Mesendoderm (in vitro differentiated cells): ENCODE data around the gene KIF5A.

Source experiments
- DNase-seq: peaks from one replicate; pipeline ENCODE4 v3.0.0; 2013
- H2AK5ac ChIP-seq: 2 replicates; pipeline ENCODE4 v1.6.1; 2013; ENCODE audit warnings: low read length, inconsistent platforms
- H2BK120ac ChIP-seq: 2 replicates; pipeline ENCODE4 v1.6.1; 2013; ENCODE audit warnings: low read depth, mild to moderate bottlenecking, low read length, moderate library complexity, mixed read lengths
- H2BK15ac ChIP-seq: replicated peaks from 2 replicates; pipeline ENCODE4 v1.6.1; 2013; ENCODE audit warnings: low read depth, mild to moderate bottlenecking, moderate library complexity
- H2BK5ac ChIP-seq: 2 replicates; pipeline ENCODE4 v1.6.1; 2013; ENCODE audit warnings: low read length, inconsistent platforms
- H3K18ac ChIP-seq: 2 replicates; pipeline ENCODE4 v1.6.1; 2013; ENCODE audit warnings: mild to moderate bottlenecking, low read length, mixed read lengths
- H3K23ac ChIP-seq: one replicate; pipeline ENCODE4 v1.6.1; 2013; ENCODE audit warnings: low read length
- H3K27ac ChIP-seq: 2 replicates; pipeline ENCODE4 v1.5.1; 2013; ENCODE audit warnings: low read depth, mild to moderate bottlenecking, inconsistent platforms, low read length, moderate library complexity
- H3K27me3 ChIP-seq: 2 replicates; pipeline ENCODE4 v1.6.1; 2013; ENCODE audit warnings: low read length, control low read depth, mild to moderate bottlenecking, inconsistent platforms; ENCODE audit not compliant: insufficient read depth, poor library complexity
- H3K36me3 ChIP-seq: 2 replicates; pipeline ENCODE4 v1.6.1; 2013; ENCODE audit warnings: low read length, inconsistent platforms; ENCODE audit not compliant: control insufficient read depth, insufficient read depth
- H3K4ac ChIP-seq: one replicate; pipeline ENCODE4 v1.6.1; 2013; ENCODE audit warnings: low read depth, mild to moderate bottlenecking, low read length, moderate library complexity
- H3K4me1 ChIP-seq: 2 replicates; pipeline ENCODE4 v1.6.1; 2013; ENCODE audit warnings: low read depth, low read length, inconsistent platforms; ENCODE audit not compliant: control insufficient read depth
- H3K4me2 ChIP-seq: 2 replicates; pipeline ENCODE4 v1.6.1; 2013; ENCODE audit warnings: low read length
- H3K4me3 ChIP-seq: 2 replicates; pipeline ENCODE4 v1.5.1; 2013; ENCODE audit warnings: mild to moderate bottlenecking, low read length
- H3K56ac ChIP-seq: one replicate; pipeline ENCODE4 v1.6.1; 2013; ENCODE audit warnings: low read length
- H3K79me1 ChIP-seq: 2 replicates; pipeline ENCODE4 v1.6.1; 2013; ENCODE audit warnings: low read length, inconsistent platforms
- H3K79me2 ChIP-seq: 2 replicates; pipeline ENCODE4 v1.6.1; 2013; ENCODE audit warnings: mild to moderate bottlenecking, low read length; ENCODE audit not compliant: control insufficient read depth, insufficient read depth
- H3K9ac ChIP-seq: 2 replicates; pipeline ENCODE4 v1.6.1; 2013; ENCODE audit warnings: low read length, inconsistent platforms
- H4K5ac ChIP-seq: one replicate; pipeline ENCODE4 v1.6.1; 2013; ENCODE audit warnings: low read length
- H4K8ac ChIP-seq: one replicate; pipeline ENCODE4 v1.6.1; 2013; ENCODE audit warnings: low read depth, mild to moderate bottlenecking, control low read depth, low read length, moderate library complexity
- WGBS: extraction: QIAGEN DNeasy Blood & Tissue Kit; methylation state at CpG from one replicate; pipeline ENCODE4 v1.1.7; 2013; ENCODE audit warnings: low lambda C conversion rate, missing lambda C conversion rate; ENCODE audit not compliant: insufficient coverage; ENCODE audit errors: extremely low coverage; 5-methylcytosine and 5-hydroxymethylcytosine counted together
- small RNA-seq: library from polyadenylated mRNA; stranded (forward); fragments of <200 nt; extraction: miRNeasy Mini kit (QIAGEN cat#:217004); gene quantifications from one replicate; pipeline ENCODE3, GENCODE V24; 2013; ENCODE audit not compliant: insufficient read depth

KIF5A gene

DNA sequence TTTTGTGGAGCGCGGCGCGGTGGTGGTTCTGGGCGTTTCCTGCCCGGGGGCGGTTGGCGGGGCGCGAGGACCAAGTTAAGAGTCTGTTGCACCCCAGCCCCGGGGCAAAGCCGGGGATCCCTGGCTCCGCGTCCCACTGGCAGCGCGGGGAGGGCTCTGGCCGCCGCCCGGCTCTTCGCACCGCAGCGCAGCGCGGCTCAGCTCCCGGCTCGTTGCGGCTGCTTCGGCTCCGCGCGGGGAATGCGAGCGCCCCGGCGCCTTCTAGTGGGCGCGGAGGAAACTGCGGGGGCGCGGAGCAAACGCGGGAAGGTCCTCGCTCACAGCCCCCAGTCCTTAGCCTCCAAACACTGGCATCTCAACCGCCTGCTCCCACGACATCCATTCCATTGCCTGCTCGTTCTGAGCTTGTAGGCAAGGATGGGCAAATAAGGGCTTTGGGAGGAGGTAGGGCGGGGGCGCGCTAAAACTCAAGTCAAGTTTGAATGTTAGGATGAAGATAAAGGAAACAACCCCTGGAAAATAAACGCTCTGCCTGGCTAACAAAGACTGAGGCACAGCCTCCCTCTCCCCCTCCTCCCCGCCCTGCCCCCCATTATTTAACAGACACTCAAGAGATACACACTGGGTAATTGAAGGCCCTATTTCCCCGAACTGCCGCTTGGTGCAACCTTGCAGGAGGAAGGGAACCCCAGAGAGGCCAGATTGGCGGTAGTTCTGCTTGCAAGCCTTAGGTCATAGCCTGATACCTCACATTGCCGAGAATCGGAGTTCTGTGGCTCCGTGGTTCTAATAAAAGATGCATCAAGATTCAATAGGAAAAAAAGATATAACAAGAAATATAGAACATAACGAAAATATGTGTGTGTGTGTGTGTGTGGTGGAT, 83.4 kb downstream of the KIF5A start, which contains the start of gene B4GALNT1:
Gene B4GALNT1 (minus strand): TSS at position 244 of the 883 bp plus-strand sequence. CDS start 1,069 bp downstream, outside the sequence.
- Histone ChIP-seq H3K9ac (peak within 1 kb of the TSS; percentile 59), H3K4ac (peak within 1 kb of the TSS; percentile 18), H3K27me3 (peaks cover 40% of the 10 kb centered on the region), H3K4me2 (peak within 1 kb of the TSS; percentile 79), H3K27ac (no peak within 1 kb of the TSS), H4K5ac (no peak within 1 kb of the TSS), H2BK5ac (no peak within 1 kb of the TSS), H2BK15ac (no peak within 1 kb of the TSS), H2BK120ac (no peak within 1 kb of the TSS), H3K4me1 (no peaks in the 10 kb centered on the region), H3K36me3 (no peaks in the 10 kb centered on the region), H4K8ac (no peak within 1 kb of the TSS), H3K4me3 (no peak within 1 kb of the TSS), H3K79me2 (no peaks in the 10 kb centered on the region), H3K18ac (peak within 1 kb of the TSS; percentile 44), H3K79me1 (no peaks in the 10 kb centered on the region), H3K23ac (no peak within 1 kb of the TSS), H3K56ac (peak within 1 kb of the TSS; percentile 81), H2AK5ac (no peak within 1 kb of the TSS)
- 100% methylated on average over 1 of the region's 58 CpGs for WGBS
- peak; percentile 79 for DNase-seq

Small RNA genes within 50 kb of the gene (small RNA-seq; reads per million reads assigned to genes)
- gene MIR616, result 0.54 reads per million
